ENCODE data around the gene RETN. TPM values are rescaled to one million over a fixed set of nuclear protein-coding genes. Genes with fewer than 3 reads are reported as not detected.

Gene RETN
- total RNA-seq, 2 experiments from 2014 or later, result not detected

DNA sequence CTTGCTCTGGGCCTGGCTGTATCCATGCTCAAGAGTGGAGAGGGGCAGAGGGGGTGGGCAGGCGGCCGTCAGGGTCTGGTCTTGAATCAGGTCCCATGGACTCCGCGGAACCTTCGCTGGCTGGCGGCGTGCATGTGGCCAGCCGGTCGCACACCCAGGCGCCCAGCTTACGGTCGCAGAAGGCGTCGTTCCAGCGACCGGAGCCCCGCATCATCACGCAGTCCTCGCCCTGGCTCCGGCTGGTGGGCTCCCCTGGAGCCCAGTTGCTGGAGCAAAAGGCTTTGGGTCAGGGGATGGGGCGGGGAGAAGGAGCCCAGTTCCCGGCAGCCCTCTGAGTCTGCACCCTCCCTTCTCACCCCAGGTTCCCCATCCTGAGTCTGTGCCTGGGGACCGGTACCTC is 20.3 kb downstream of the RETN start:
- Mint-ChIP-seq H3K4me1 (no peaks in the 10 kb centered on the region), H3K27me3 (no peaks in the 10 kb centered on the region), H3K27ac (no peak overlapping the region), H3K4me3 (no peak overlapping the region), H3K9me3 (ENCODE audit: low read depth) (no peaks in the 10 kb centered on the region), H3K36me3 (peaks cover 5% of the 10 kb centered on the region)
- ATAC-seq (no peak), DNase-seq (no peak)
- CTCF ChIA-PET, result interaction anchor here (1.5 kb wide), 1 partner anchor 122 kb away, joined by 4 read pairs; no protein-coding TSS in a partner anchor

DNA sequence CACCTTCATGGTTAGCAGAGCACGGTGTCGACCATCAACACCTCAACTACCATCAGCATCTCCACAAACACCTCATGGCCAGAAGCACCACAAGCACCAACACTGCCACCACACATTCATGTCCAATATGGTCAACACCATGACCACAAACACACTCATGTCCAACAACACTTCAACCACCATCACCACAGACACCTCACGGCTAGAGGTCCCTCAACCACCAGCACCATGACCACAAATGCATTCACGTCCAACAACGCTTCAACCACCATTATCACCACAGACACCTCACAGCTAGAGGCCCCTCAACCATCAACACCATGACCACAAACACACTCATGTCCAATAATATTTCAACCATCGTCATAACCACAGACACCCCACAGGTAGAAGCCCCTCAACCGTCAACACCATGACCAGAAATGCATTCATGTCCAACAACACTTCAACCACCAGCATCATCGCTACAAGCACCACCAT is 22.0 kb downstream of the RETN start:
- H3K27ac Mint-ChIP-seq, result no peak overlapping the region
- H3K9me3 Mint-ChIP-seq (ENCODE audit: low read depth), result no peaks in the 10 kb centered on the region
- no peak for ATAC-seq
- no peaks in the 10 kb centered on the region for H3K27me3 Mint-ChIP-seq
- DNase-seq, result no peak
- H3K4me3 Mint-ChIP-seq, result no peak overlapping the region
- no peaks in the 10 kb centered on the region for H3K36me3 Mint-ChIP-seq
- H3K4me1 Mint-ChIP-seq, result no peaks in the 10 kb centered on the region
- CTCF ChIA-PET, result interaction anchor here (1.4 kb wide), 1 partner anchor 10 kb away, joined by 5 read pairs; the partner anchor contains the start of gene TRAPPC5

DNA sequence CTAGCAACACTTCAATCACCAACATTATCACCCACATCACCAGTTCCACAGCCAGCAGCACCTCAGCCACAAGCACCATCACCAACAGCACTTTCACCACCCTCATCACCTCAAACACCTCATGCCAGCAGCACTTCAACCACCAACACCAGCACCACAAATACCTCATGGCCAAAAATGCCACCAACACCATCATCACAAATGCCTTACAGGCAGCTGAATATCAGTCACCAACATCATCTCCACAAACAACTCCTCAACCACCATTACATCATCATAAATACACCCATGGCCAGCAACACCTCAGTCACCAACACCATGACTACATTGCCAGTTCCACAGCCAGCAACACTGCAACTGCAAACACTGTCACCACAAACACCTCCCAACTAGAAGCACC is 22.6 kb downstream of the RETN start:
- peaks cover under 1% of the 10 kb centered on the region for H3K27me3 Mint-ChIP-seq
- no peak overlapping the region for H3K4me3 Mint-ChIP-seq
- ATAC-seq, result no peak

DNA sequence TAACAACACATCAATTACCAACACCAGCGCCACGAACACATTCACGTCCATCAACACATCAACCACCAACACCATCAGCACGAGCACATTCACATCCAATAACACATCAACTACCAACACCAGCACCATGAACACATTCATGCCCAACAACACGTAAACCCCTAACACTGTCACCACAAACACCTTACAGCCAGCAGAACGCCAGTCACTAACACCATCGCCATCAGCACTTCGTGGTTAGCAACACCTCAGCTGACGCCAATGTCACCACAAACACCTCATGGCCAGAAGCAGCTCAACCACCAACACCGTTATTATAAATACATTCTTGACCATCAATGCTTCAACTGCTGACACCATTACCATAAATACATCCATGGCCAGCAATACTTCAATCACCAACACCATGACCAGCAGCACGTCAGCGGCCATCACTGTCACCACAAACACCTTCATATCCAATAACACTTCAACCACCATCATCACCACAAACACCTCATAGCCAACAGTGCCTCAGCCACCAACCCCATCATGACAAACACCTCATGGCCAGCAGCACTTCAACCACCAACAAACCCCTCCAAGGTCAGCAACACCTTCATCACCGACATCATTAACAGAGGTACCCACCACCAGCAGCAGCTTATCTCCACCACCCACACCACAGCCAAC is 23.7 kb downstream of the RETN start:
- H3K9me3 Mint-ChIP-seq (ENCODE audit: low read depth), result no peaks in the 10 kb centered on the region
- no peak overlapping the region for H3K27ac Mint-ChIP-seq
- ATAC-seq (no peak), DNase-seq (no peak)
- no peaks in the 10 kb centered on the region for H3K36me3 Mint-ChIP-seq
- H3K4me1 Mint-ChIP-seq, result no peaks in the 10 kb centered on the region
- H3K27me3 Mint-ChIP-seq, result peaks cover 3% of the 10 kb centered on the region
- no peak overlapping the region for H3K4me3 Mint-ChIP-seq
- CTCF ChIA-PET, result no interaction called here

More for the DNA sequence above, 22.6 kb downstream of the RETN start:
- Mint-ChIP-seq H3K9me3 (ENCODE audit: low read depth) (no peaks in the 10 kb centered on the region), H3K27ac (no peak overlapping the region), H3K4me1 (no peaks in the 10 kb centered on the region), H3K36me3 (no peaks in the 10 kb centered on the region)
- DNase-seq, result no peak
- CTCF ChIA-PET, result interaction anchor here (1.4 kb wide), 1 partner anchor 11 kb away, joined by 5 read pairs; the partner anchor contains the start of gene TRAPPC5

DNA sequence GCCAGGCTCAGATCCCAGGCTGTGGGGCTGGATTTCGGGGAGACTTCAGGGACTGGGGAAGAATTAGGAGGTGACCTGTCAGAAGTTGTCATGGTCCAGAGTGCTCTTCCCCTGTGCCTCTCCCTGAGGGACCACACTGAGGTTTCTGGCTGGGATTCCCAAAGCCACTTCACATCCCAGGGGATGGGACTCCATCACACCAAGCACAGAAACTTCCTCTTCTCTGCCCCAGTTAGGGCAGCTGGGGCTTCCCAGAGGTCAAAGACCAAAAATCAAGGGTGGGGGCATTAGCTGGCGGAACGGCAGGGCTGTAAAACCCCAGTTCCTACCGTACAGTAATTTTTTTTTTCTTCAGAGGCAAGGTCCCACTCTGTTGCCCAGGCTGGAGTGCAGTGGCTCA is 25.6 kb downstream of the RETN start:
- Mint-ChIP-seq H3K9me3 (ENCODE audit: low read depth) (no peaks in the 10 kb centered on the region), H3K27ac (no peak overlapping the region), H3K4me1 (peaks cover 4% of the 10 kb centered on the region), H3K27me3 (peaks cover 19% of the 10 kb centered on the region), H3K4me3 (no peak overlapping the region), H3K36me3 (no peaks in the 10 kb centered on the region)
- DNase-seq (no peak), ATAC-seq (no peak)
- CTCF ChIA-PET, result no interaction called here

DNA sequence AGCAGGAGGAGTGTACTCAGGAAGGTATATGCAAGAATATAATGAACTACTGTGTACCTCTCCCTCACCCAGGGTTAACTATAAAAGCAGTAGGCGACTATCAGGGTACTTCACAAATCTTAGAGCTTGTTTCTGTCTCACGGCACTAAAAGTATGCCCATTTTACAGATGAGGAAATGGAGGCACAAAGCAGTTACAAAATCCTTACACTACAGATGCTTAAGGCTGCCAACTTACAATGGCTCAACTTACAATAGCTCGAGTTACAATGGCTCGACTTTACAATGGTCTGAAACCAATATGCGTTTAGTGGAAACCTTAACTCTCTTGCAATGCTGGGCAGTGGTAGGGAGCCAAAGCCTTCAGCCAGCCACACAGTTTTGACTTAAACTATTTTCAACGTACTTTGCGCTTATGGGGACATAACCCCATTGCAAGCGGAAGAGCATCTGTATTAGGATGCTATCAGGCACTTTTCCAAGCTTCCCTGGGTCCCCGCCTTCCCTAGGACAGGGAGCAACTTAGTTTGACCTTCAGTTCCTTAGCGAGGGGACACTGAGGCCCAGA is 29.0 kb downstream of the RETN start:
- Mint-ChIP-seq H3K27me3 (peaks cover 26% of the 10 kb centered on the region), H3K4me1 (peaks cover 7% of the 10 kb centered on the region)
- CTCF ChIA-PET, result interaction anchor here (0.7 to 1.2 kb wide), 3 partner anchors 16 to 129 kb away, joined by 3 to 6 read pairs (median 3); partner anchors contain the start of gene TRAPPC5

DNA sequence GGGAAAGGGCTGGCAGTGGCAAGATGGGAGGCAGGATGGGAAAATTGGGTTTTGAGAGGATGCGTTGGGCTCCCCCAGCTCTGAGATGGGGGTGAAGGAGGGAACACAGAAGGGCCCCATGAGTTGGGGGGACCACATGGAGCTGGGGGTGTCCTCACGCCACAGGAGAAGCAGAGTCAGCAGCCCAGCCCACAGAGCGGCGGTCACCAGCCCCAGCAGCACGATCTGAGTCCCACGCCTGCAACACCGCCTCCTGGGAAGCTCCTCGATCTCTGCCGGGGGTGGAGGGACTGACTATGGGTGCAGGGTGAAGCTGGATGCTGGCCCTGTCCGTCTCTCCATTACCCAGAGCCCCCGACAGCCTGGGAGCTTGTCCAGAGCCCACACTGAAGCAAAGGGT is 29.7 kb downstream of the RETN start:
- no peak for ATAC-seq
- Mint-ChIP-seq H3K27ac (no peak overlapping the region), H3K4me1 (peaks cover 7% of the 10 kb centered on the region), H3K9me3 (ENCODE audit: low read depth) (no peaks in the 10 kb centered on the region), H3K27me3 (peaks cover 26% of the 10 kb centered on the region), H3K4me3 (no peak overlapping the region), H3K36me3 (no peaks in the 10 kb centered on the region)
- CTCF ChIA-PET, result interaction anchor here (0.7 to 2.2 kb wide), 4 partner anchors 15 to 130 kb away, joined by 3 to 11 read pairs (median 5); partner anchors contain the start of gene TRAPPC5
- no peak for DNase-seq

More for the DNA sequence above, 29.0 kb downstream of the RETN start:
- H3K27ac Mint-ChIP-seq, result no peak overlapping the region
- DNase-seq, result no peak
- ATAC-seq, result no peak
- H3K9me3 Mint-ChIP-seq (ENCODE audit: low read depth), result no peaks in the 10 kb centered on the region
- H3K4me3 Mint-ChIP-seq, result no peak overlapping the region
- no peaks in the 10 kb centered on the region for H3K36me3 Mint-ChIP-seq

DNA sequence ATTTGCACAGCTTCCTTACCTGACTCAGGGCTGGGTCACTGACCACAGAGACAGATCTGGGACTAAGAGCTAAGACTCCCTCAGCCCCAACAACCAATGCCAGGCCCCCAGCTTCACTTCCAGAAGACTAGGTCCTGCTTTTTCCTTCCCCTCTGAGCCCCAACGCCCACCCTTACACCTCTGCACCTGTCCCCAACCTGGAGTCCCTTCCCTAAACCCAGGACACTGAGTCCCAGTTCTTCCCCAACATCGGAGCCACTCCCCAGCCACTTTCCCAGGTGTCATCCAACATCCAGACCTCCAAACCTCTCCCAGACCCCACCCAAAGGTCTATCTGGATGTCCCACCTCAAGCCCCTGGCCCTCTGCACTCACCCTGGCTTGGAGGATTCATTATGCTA is 30.2 kb downstream of the RETN start:
- DNase-seq, result no peak
- Mint-ChIP-seq H3K36me3 (no peaks in the 10 kb centered on the region), H3K27ac (no peak overlapping the region), H3K27me3 (peaks cover 26% of the 10 kb centered on the region), H3K9me3 (ENCODE audit: low read depth) (no peaks in the 10 kb centered on the region), H3K4me3 (no peak overlapping the region), H3K4me1 (peaks cover 7% of the 10 kb centered on the region)
- no peak for ATAC-seq
- CTCF ChIA-PET, result interaction anchor here (1.3 to 2.2 kb wide), 2 partner anchors 18 to 131 kb away, joined by 4 to 11 read pairs; partner anchors contain the start of gene TRAPPC5

DNA sequence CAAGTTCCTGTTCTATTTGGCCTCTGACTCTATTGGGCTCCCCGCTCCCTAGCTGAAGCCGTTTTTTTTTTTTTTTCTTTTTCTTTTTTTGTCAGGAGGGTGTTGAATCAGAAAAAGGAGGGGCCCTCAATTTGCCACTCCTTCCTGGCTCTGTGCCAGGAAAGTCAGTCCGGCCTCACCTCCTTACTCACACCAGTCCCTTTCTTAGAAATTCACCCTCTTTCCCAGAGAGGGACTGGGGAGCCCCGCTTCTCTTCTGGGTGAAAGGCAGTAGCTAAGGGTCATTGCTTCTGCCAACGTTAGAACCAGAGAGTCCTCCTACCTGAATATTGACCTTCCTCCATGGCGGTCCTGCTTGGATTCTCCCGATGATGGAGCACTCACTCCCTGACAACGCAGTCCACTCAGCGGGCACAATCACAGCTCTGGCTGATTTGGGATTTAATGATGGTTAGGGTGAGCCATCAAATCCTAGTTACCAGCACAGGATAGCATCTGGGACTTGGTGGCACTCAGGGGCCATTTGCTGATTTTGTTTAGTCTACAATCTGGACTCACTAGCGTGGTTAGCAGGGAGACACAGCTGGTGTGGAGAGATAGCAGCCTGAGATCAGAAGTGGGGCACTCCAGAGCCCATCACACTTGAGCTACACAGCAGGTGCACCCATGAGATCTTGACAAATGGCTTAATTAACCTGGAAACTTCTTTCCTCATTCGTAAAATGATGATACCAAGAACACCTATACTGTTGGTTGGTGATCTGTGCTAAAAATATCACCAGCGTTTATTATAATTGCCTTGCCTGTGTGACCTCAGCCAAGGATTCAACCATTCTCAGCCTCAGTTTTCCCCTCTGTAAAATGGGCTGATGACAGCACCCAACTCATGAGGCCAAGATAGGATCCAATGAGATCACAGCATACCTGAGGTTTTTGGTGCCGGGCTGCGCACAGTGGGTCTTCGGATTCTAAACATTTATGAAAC is 30.9 kb downstream of the RETN start:
- peaks cover 26% of the 10 kb centered on the region for H3K27me3 Mint-ChIP-seq
- DNase-seq (no peak), ATAC-seq (no peak)
- no peaks in the 10 kb centered on the region for H3K36me3 Mint-ChIP-seq
- H3K4me1 Mint-ChIP-seq, result peaks cover 7% of the 10 kb centered on the region
- H3K4me3 Mint-ChIP-seq, result no peak overlapping the region
- CTCF ChIA-PET, result interaction anchor here (1.3 to 2.2 kb wide), 2 partner anchors 19 to 131 kb away, joined by 4 to 11 read pairs; partner anchors contain the start of gene TRAPPC5
- no peak overlapping the region for H3K27ac Mint-ChIP-seq
- no peaks in the 10 kb centered on the region for H3K9me3 Mint-ChIP-seq (ENCODE audit: low read depth)

DNA sequence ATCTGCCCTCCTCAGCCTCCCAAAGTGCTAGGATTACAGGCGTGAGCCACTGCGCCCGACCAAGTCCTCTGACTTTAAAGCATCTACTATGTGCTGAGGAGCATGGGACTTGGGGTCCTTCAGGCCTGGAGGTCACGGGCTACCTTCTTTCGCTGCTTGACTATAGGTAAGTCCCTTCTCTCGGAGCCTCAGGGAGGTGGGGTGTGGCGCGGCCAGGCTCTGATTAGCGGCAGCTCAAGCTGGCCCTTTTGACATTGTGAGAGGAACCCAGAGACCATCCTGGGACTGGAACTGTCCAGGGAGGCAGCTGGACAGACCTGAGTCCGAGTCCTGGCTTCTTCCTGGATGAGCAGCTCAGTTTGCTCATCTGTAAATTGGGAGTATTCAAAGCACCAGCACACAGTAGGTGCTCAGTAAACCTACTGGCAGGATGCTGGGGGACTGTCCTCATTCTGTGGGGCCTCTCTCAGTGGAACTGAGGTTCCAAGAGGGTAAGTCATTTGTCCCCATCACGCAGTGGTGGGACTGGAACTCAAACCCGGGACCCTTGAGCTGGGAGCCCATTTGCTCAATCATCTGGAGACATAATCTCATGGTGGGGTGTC is 32.3 kb downstream of the RETN start:
- Mint-ChIP-seq H3K27me3 (peaks cover 26% of the 10 kb centered on the region), H3K27ac (no peak overlapping the region), H3K4me3 (no peak overlapping the region), H3K36me3 (no peaks in the 10 kb centered on the region), H3K4me1 (peaks cover 17% of the 10 kb centered on the region), H3K9me3 (ENCODE audit: low read depth) (no peaks in the 10 kb centered on the region)
- CTCF ChIA-PET, result interaction anchor here (0.9 to 2.2 kb wide), 2 partner anchors 20 kb away, joined by 3 to 11 read pairs; partner anchors contain the start of gene TRAPPC5
- ATAC-seq, result no peak
- no peak for DNase-seq

DNA sequence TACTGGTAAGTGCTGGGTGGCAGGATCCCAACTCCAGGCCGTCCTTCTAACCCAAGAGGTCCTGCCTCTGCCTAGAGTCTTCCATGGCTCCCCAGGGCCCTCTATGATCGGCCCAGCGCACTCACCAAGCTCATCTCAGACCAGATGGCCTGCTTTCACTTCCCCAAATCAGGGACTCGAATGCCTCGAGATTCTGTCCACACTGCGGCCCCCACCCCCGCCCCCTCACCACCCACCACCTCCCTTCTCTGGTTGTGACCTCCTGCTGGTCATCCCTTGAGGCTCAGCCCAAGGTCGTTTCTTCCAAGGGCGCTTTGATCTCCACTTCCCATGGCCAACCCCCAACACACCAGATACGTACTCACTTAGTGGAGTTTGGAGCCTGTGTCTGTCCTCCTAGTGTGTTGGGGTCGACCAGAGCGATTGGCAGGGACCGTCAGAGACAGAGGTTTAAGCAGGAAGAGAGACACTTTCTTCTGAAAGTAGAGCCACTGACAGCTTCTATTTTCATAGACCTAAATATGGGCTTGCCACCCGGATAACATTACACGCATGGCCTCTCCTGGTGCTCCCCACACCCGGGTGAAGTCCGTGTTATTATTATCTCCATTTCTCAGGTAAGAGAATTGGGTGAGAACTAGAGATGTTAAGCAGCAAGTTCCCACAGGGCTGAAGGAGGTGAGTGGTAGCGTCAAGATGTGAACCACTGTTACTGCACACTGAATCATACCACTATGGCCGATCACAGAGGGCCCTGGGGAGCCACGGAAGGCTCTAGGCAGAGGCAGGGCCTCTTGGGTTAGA is 33.0 kb downstream of the RETN start, which contains the start of gene FCER2:
TSS of gene FCER2 (minus strand) at position 478 of the 804 bp plus-strand sequence. CDS start 2,371 bp downstream, outside the sequence.
- CTCF ChIA-PET, result interaction anchor here (0.9 kb wide), 1 partner anchor 21 kb away, joined by 3 read pairs; the partner anchor contains the start of gene TRAPPC5
- Mint-ChIP-seq H3K9me3 (ENCODE audit: low read depth) (no peaks in the 10 kb centered on the region), H3K4me3 (no peak within 1 kb of the TSS), H3K27ac (no peak within 1 kb of the TSS), H3K27me3 (peaks cover 28% of the 10 kb centered on the region), H3K36me3 (no peaks in the 10 kb centered on the region), H3K4me1 (peaks cover 24% of the 10 kb centered on the region)
- ATAC-seq (no peak), DNase-seq (no peak)

DNA sequence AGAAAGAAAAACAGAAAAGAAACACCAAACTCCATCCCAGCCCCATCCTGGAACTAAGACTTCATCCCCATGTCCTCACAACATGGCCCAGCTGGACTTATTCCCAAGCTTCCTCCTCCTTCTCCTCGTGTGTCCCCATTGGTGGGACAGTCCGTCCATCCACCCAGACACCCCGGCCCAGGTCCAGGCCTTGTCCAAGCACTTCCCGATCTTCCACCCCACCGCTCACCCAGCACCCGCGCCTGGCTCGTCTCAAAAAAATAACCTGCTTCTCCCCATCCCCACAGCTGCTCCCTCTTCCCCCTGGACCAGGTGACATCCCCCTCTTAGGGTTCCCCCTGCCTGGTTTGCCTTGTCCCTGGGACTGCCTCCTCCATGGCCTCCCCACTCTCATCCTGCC is 34.5 kb downstream of the RETN start:
- Mint-ChIP-seq H3K4me3 (no peak overlapping the region), H3K36me3 (no peaks in the 10 kb centered on the region), H3K9me3 (ENCODE audit: low read depth) (no peaks in the 10 kb centered on the region), H3K4me1 (peaks cover 26% of the 10 kb centered on the region), H3K27me3 (peaks cover 22% of the 10 kb centered on the region), H3K27ac (no peak overlapping the region)
- CTCF ChIA-PET, result no interaction called here
- ATAC-seq (no peak), DNase-seq (no peak)

Measured in activated CD8-positive, alpha-beta memory T cell treated with anti-CD3 and anti-CD28 coated beads, Interleukin-2, amount 10 ng/mL, durations not matched to agents 7 days and 5 days (primary cell).